A673 (cell line): Measurements from ENCODE around the gene ADTRP.

Experiments
- EZH2 ChIP-seq: fragments of 200-600 bp; sonication (generic); IDR thresholded peaks from 2 replicates; pipeline ENCODE4 v1.6.1; 2017; ENCODE audit warnings: borderline replicate concordance, low read depth, mild to moderate bottlenecking, mixed read lengths, antibody characterized with exemption, low read length; ENCODE audit not compliant: poor library complexity, severe bottlenecking
- TF ChIP-seq, protein P1 (sequence below): fragments of 300-800, 200-600 bp; sonication (generic); conservative IDR thresholded peaks from 2 replicates; pipeline ENCODE4 v1.5.1; 2017; ENCODE audit warnings: low read depth, mild to moderate bottlenecking, antibody characterized with exemption, low read length, moderate library complexity, mixed read lengths

DNA sequence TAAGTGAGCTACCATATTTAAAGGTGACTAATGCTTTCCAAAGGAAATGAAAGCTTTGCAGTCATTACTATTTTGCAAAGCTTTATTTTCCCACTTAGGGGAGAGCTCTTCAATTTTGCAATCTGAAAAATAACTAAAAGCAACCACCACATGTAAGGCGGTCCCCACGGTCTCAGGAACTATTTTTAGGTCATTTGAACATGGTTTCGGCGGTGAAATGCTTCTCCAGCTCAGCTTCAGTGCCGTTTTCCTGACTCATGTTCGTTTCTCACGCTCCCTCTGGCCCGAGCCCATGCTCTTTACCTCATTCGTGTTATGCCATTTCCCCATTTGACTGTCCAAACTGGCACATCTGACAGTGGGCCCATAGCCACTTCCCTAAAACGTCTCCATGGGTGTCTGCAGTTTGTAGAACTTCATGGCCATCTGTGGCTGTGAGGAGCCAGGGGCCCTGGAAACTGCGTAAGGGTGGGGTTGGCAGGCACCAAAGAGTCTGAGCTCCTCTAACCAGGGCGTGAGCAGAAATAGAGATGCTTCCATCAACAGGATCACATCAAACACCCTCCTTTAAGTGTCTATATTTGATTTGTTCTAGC lies 46.5 kb downstream of the ADTRP start:
- TF ChIP-seq, protein P1, sequence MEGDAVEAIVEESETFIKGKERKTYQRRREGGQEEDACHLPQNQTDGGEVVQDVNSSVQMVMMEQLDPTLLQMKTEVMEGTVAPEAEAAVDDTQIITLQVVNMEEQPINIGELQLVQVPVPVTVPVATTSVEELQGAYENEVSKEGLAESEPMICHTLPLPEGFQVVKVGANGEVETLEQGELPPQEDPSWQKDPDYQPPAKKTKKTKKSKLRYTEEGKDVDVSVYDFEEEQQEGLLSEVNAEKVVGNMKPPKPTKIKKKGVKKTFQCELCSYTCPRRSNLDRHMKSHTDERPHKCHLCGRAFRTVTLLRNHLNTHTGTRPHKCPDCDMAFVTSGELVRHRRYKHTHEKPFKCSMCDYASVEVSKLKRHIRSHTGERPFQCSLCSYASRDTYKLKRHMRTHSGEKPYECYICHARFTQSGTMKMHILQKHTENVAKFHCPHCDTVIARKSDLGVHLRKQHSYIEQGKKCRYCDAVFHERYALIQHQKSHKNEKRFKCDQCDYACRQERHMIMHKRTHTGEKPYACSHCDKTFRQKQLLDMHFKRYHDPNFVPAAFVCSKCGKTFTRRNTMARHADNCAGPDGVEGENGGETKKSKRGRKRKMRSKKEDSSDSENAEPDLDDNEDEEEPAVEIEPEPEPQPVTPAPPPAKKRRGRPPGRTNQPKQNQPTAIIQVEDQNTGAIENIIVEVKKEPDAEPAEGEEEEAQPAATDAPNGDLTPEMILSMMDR, result no peak
- TF ChIP-seq EZH2, result no peak
